AG04449 (cell line): ENCODE results near the gene HLA-DPA1.

Experiments used
- CTCF ChIA-PET: fragments of 350-600 bp; formaldehyde crosslinking; extraction: SDS; loops from one replicate; lab custom pipeline; 2021; ENCODE audit warnings: antibody characterized with exemption; lab: Yijun Ruan, JAX
- POLR2A ChIA-PET: fragments of 400-600, 350-600 bp; formaldehyde crosslinking; extraction: SDS; loops from one replicate; lab custom pipeline; 2020; ENCODE audit warnings: antibody characterized with exemption, inconsistent platforms; lab: Yijun Ruan, JAX
- DNase-seq: peaks from one replicate; pipeline ENCODE4 v3.0.0-alpha.2; 2010; ENCODE audit warnings: low read depth, low spot score
- H3K4me3 ChIP-seq: 2 replicates; pipeline ENCODE4 v1.5.1; 2011; ENCODE audit warnings: low read depth, mild to moderate bottlenecking, control low read depth, low read length
- TF ChIP-seq, protein P1 (sequence below): IDR thresholded peaks from one replicate; pipeline ENCODE4 v1.5.1; 2011; ENCODE audit warnings: mild to moderate bottlenecking, moderate library complexity, low read length, control low read depth, inconsistent platforms; ENCODE audit not compliant: insufficient read depth; ENCODE audit errors: missing control alignments

The HLA-DPA1 gene

DNA sequence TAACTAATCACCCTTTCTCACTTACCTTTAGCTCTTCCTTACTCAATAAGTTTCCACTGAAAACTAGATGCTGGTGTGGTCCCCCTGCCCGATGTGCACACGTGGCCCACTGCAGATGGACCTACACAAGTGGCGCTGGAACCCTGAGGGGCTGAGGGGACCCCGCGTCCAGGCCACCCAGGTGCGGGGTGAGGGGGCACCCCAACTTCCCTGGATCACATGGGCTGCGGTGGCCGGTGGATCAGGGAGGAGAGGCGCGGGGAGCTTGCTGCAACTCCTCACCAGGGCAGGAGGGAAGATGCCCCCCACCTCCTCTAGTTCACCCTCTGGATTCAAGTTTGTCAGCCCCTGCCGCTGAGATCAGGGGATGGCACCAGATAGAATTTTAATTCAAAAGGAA lies 51.5 kb downstream of the HLA-DPA1 start:
- TF ChIP-seq, protein P1, sequence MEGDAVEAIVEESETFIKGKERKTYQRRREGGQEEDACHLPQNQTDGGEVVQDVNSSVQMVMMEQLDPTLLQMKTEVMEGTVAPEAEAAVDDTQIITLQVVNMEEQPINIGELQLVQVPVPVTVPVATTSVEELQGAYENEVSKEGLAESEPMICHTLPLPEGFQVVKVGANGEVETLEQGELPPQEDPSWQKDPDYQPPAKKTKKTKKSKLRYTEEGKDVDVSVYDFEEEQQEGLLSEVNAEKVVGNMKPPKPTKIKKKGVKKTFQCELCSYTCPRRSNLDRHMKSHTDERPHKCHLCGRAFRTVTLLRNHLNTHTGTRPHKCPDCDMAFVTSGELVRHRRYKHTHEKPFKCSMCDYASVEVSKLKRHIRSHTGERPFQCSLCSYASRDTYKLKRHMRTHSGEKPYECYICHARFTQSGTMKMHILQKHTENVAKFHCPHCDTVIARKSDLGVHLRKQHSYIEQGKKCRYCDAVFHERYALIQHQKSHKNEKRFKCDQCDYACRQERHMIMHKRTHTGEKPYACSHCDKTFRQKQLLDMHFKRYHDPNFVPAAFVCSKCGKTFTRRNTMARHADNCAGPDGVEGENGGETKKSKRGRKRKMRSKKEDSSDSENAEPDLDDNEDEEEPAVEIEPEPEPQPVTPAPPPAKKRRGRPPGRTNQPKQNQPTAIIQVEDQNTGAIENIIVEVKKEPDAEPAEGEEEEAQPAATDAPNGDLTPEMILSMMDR: no peak
- ChIA-PET CTCF (interaction anchor here (2.3 kb wide), 1 partner anchor 226 kb away, joined by 5 read pairs; no protein-coding TSS in a partner anchor), POLR2A (no interaction called here)
- no peak for DNase-seq
- H3K4me3 ChIP-seq: no peak overlapping the region

DNA sequence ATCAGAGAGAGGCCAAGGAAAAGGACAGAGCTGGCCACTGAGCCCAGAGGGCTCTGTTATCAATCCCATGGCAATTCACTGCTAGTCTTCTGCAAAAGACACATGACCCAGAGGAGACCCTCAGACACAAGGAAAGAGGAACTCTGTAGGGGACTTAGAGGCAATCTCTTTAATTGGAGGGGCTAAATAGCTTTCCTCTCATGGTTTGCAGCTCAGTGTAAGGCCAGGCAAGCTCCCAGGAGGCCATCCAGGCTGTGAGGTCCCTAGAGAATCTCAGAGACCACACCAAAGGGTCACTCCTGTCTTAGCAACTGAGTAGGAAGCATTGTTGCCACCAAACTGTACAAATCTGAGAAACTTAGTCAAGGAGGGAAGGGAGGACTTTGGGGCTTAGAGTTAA lies 54.1 kb downstream of the HLA-DPA1 start:
- H3K4me3 ChIP-seq: no peak overlapping the region
- CTCF ChIA-PET: interaction anchor here (1.0 to 7.6 kb wide), 7 partner anchors 9 to 228 kb away, joined by 3 to 96 read pairs (median 6); no protein-coding TSS in a partner anchor
- POLR2A ChIA-PET: no interaction called here

DNA sequence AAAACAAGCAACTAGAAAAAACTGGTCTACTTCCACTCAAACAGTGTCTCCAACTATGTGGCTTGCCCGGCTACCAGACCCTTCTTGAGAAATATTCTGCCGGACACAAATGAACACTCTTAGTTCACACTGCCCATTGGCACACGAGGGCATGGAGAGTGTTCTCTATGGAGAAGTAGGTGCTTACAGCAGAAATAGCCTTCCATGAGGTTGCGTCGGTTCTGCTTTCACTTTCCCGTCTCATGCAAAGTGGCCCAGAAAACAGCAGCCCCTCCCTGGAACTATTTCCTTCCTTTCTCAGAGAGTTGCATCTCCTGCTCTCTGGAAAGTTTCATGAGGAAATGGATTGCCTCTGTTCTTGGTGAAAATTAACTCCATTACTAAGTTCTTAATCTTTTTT lies 54.5 kb downstream of the HLA-DPA1 start:
- DNase-seq: no peak
- ChIA-PET CTCF (interaction anchor here (1.0 to 7.6 kb wide), 8 partner anchors 9 to 228 kb away, joined by 3 to 96 read pairs (median 6); no protein-coding TSS in a partner anchor), POLR2A (no interaction called here)
- TF ChIP-seq, protein P1: no peak
- H3K4me3 ChIP-seq: no peak overlapping the region

More for the DNA sequence above, 54.1 kb downstream of the HLA-DPA1 start:
- TF ChIP-seq, protein P1: no peak
- DNase-seq: no peak

DNA sequence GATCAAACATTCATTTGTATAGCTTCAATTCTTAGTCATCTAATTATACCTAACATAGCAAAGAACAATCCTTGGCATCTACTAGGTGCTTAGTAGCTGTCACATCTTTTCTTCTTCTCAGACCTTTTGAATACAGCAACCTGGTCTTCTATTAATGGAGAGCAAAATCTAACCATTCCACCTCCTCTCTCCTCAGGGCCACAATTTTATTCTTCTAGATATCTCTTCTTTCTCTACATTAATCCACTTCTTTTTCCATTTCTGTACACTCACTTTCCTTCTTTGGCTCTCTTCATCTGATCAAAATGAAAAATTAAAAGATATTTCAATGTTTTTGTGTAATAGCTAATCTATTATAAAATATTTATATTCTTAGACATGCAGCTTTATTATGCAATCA lies 55.0 kb downstream of the HLA-DPA1 start:
- H3K4me3 ChIP-seq: no peak overlapping the region
- no peak for DNase-seq
- POLR2A ChIA-PET: no interaction called here
- TF ChIP-seq, protein P1: no peak
- CTCF ChIA-PET: interaction anchor here (1.0 to 7.6 kb wide), 7 partner anchors 8 to 229 kb away, joined by 3 to 96 read pairs (median 6); no protein-coding TSS in a partner anchor

DNA sequence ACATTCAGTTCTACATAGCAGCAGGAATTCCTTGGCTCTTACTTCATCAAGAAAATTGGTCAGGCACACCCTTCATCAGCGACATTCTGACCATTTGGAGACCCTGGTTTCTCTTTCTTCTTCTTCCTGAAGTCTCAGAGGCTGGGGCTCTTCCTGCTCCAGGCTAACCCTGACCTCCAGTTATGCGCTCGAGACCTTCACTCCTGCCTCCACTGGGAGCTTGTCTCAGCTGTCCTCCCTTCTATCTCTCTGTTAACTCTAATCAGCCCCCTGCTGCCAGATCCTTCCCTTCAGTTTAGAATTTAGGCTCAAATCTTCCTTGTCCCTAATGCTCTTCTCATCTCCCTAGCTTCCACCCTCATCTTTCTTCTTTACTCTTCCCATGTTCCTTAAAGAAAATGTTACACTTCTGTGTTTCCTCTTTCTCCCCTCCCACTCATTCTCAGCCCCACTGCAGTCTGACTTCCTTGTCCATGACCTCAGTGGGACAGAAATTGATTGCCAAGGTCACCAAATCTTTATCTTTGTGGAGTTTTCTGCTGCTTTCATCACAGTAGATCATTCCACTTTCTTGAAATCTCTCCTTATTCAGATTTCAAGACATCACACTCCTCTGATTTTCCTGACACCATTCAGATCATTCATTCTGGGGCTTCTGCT lies 55.6 kb downstream of the HLA-DPA1 start:
- TF ChIP-seq, protein P1: no peak
- CTCF ChIA-PET: interaction anchor here (1.1 to 7.6 kb wide), 6 partner anchors 15 to 229 kb away, joined by 5 to 96 read pairs (median 12); no protein-coding TSS in a partner anchor
- no peak overlapping the region for H3K4me3 ChIP-seq
- POLR2A ChIA-PET: no interaction called here
- no peak for DNase-seq

DNA sequence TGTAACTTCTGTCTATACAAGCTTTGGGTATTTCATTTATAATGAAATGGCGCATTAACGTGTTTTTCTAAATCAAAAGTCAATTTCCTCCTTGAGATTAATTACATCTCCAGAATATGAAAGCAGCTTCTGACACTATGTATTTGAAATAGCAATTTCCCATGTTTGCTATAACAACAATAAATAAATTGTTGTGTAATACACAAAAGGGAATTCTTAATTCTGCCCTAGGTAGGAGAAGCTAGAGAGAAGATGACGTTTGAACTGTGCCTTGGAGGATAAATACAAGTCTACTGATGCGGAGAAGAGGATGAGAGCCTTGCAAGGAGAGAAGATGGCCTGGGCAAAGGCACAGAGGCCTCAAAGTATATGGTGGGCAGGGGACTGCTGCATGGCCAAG lies 56.4 kb downstream of the HLA-DPA1 start:
- ChIA-PET CTCF (interaction anchor here (0.9 to 7.6 kb wide), 11 partner anchors 10 to 230 kb away, joined by 3 to 96 read pairs (median 13); no protein-coding TSS in a partner anchor), POLR2A (no interaction called here)
- no peak overlapping the region for H3K4me3 ChIP-seq
- TF ChIP-seq, protein P1: no peak
- DNase-seq: no peak
